Measurements from ENCODE around the gene CENPVL3. TPM values are rescaled to one million over a fixed set of nuclear protein-coding genes. Genes with fewer than 3 reads are reported as not detected.
A peak's percentile ranks its signal among the peaks of the same experiment; 100 is the strongest.

CENPVL3 gene
- total and polyA plus RNA-seq, 2 of the 4 experiments (the other 2 are of a cell fraction), result not detected

DNA sequence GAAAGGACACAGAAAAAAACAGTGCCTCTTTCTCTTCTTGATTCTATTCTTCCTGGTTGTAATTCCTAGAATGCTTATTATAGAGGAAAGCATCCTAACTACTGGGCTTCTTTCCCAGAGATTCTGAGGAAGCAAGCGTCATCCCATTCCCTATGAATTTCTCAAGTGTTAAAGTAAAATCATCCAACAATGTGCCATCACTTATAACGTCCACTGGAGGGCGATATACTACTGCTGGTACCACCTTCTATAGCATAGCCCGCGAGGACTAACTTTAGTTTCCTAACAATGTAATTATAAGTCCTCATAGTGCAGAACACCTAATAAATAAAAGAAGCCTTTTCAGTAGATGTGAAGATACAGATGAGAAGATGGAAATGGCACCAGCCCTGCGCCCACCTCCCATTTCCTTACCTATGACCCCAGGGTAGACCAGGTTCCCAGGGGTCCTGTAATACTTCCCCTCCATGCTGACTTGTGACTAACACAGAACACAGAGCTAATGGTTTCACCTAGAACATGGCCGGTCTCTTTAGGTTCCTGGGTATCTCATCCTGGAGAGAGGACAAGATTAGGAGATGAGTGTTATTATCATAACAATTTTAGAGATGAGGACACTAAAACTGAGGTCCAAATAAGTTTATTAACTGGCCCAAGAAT, 4.2 kb downstream of the CENPVL3 start:
- Histone ChIP-seq H2BK5ac (ENCODE audit: low read depth, low read length, poor library complexity, severe bottlenecking) (no peak overlapping the region), H4K91ac (ENCODE audit: insufficient read depth, low read depth, low read length) (no peak overlapping the region), H3K9me3 (ENCODE audit: control insufficient read depth, insufficient read depth, low read length) (no peaks in the 10 kb centered on the region; the same call in 1 of the 2 replicates), H3K18ac (ENCODE audit: low read depth, low read length) (no peak overlapping the region), H2AFZ (replicated peaks; ENCODE audit: low read length, poor library complexity) (no peak overlapping the region), H3K4me3 (ENCODE audit: insufficient read depth, low read depth, low read length) (no peak overlapping the region), H3K36me3 (ENCODE audit: control insufficient read depth, insufficient read depth, low read length) (no peaks in the 10 kb centered on the region), H3K27me3 (ENCODE audit: control insufficient read depth, insufficient read depth, low read length) (peaks cover 21% of the 10 kb centered on the region), H2BK15ac (ENCODE audit: low read depth, low read length) (no peak overlapping the region), H4K20me1 (ENCODE audit: insufficient read depth, low read length) (no peaks in the 10 kb centered on the region), H3K79me1 (ENCODE audit: low read depth in 1 of 2, low read length in 2 of 2) (no peaks in the 10 kb centered on the region), H3K9me1 (ENCODE audit: insufficient read depth, low read length) (no peaks in the 10 kb centered on the region), H3K4me2 (ENCODE audit: low read depth, low read length) (no peak overlapping the region), H3K9ac (ENCODE audit: low read depth, low read length) (no peak overlapping the region), H3K27ac (ENCODE audit: insufficient read depth, low read length) (no peak overlapping the region), H3K23ac (ENCODE audit: low read depth, low read length) (no peak overlapping the region), H4K5ac (ENCODE audit: low read depth, low read length) (no peak overlapping the region), H2AK5ac (ENCODE audit: low read depth, low read length) (no peak overlapping the region), H3K14ac (replicated peaks; ENCODE audit: low read depth, low read length) (no peak overlapping the region), H2BK20ac (ENCODE audit: low read depth, low read length) (no peak overlapping the region), H2BK120ac (ENCODE audit: low read depth, low read length) (no peak overlapping the region), H3K4ac (ENCODE audit: low read depth, low read length) (no peak overlapping the region), H3K4me1 (ENCODE audit: control insufficient read depth, insufficient read depth, low read length) (no peaks in the 10 kb centered on the region), H4K8ac (ENCODE audit: low read depth in 2 of 2, low read length in 2 of 2) (no peak overlapping the region), H2AK9ac (replicated peaks; ENCODE audit: low read depth, low read length, poor library complexity) (no peak overlapping the region), H3K56ac (ENCODE audit: extremely low read depth, insufficient read depth, low read length) (no peak overlapping the region)
- DNase-seq (peak; percentile 59), ATAC-seq (ENCODE audit: low read depth) (peak; percentile 73)
- in situ Hi-C loops (cut with MboI; ENCODE audit: low sequenced_read_pairs) (no loop called here), intact Hi-C loops (cut with micrococcal nuclease) (loop anchor here (1.0 to 10.0 kb wide), 3 partner anchors 119 to 280 kb away; partner anchors contain the start of gene MAGED1), dilution Hi-C loops (cut with HindIII; ENCODE audit: low sequenced_read_pairs, unreplicated experiment) (no loop called here)
- TF ChIP-seq RAD21 (IDR thresholded peaks at IDR 0.05; ENCODE audit: low read length), result peak; percentile 72
- TF ChIP-seq RCOR1 (IDR thresholded peaks at IDR 0.05; ENCODE audit: insufficient replicate concordance, low read length), result no peak
- no peak for TF ChIP-seq MAFK (IDR thresholded peaks at IDR 0.05; ENCODE audit: low read depth, low read length)
- TF ChIP-seq CTCF (conservative IDR thresholded peaks at IDR 0.05; ENCODE audit: low read depth, low read length), result peak; percentile 61
- TF ChIP-seq, protein P1, sequence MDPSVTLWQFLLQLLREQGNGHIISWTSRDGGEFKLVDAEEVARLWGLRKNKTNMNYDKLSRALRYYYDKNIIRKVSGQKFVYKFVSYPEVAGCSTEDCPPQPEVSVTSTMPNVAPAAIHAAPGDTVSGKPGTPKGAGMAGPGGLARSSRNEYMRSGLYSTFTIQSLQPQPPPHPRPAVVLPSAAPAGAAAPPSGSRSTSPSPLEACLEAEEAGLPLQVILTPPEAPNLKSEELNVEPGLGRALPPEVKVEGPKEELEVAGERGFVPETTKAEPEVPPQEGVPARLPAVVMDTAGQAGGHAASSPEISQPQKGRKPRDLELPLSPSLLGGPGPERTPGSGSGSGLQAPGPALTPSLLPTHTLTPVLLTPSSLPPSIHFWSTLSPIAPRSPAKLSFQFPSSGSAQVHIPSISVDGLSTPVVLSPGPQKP (IDR thresholded peaks at IDR 0.05; ENCODE audit: borderline replicate concordance, low read depth, low read length), result no peak
- no peak for TF ChIP-seq CHD1 (IDR thresholded peaks at IDR 0.05; ENCODE audit: low read depth, low read length)
- TF ChIP-seq MXI1 (IDR thresholded peaks at IDR 0.05; ENCODE audit: borderline replicate concordance, low read depth, low read length), result no peak
- TF ChIP-seq SMC3 (IDR thresholded peaks at IDR 0.05; ENCODE audit: low read depth, low read length), result peak; percentile 51
- WGBS, 2 experiments (ENCODE audit: extremely low coverage in 2 of 2, insufficient read length in 1 of 2), result no CpG with 5 or more reads among the region's 7 CpGs
- BruUV-seq (replicated peaks), result no TSS peak
- POLR2A ChIA-PET (ENCODE audit: unreplicated experiment), result no interaction called here
- CTCF ChIA-PET, result no interaction called here

All from IMR-90 (cell line).